ENCODE results near the gene BLOC1S3.
A peak's percentile ranks its signal among the peaks of the same experiment; 100 is the strongest.

Gene BLOC1S3

DNA sequence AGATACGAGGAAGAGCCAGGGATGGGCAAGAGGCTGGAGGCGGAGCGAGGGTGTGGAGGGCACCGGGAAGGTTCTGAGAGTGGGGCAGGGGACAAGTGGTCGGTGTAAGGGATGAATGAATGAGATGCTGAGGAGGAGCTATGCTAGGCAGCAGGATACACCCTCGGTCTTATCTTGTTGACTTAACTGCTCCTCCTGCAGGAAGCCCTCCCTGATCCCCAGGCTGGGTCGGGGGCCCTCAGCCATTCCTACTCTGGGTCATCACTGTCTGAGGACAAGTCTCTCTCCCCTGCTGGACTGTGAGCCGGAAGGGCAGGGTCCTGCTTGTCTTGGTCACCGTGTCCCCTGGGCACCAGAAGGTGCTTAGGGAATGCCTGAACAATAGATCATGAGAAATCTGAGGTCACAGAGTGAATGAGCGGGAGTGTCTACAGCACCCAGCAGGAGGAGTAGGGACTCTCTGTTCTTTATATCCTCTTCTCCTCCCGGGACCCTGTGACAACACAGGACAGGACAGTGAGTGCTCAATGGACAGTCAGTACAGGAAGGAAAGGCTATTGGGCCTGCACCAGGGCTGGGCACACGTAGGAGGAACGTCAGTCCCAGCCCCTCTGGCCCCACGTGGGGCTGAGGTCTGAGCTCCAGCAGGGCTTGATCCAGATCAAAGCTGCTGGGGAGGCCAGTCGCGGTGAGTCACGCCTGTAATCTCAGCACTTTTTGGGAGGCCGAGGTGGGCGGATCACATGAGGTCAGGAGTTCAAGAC, 24.3 kb upstream of the BLOC1S3 start:
- no CpG with 5 or more reads among the region's 19 CpGs for WGBS (ENCODE audit: insufficient coverage, insufficient read length)
- peak overlapping the region; percentile 23; the same call in 1 of the 2 replicates for H3K4me3 ChIP-seq (ENCODE audit: low read length)
- H3K4me1 ChIP-seq (ENCODE audit: control insufficient read depth, insufficient read depth, low read length): peaks cover 12% of the 10 kb centered on the region
- no peak for DNase-seq (ENCODE audit: low read depth, low spot score)
- peaks cover 13% of the 10 kb centered on the region; the same call in 1 of the 2 replicates for H3K27me3 ChIP-seq (ENCODE audit: control insufficient read depth, insufficient read depth, low read length)
- H3K36me3 ChIP-seq (ENCODE audit: control insufficient read depth, insufficient read depth, low read length): no peaks in the 10 kb centered on the region; the same call in 1 of the 2 replicates
- H3K9me3 ChIP-seq (ENCODE audit: control insufficient read depth, insufficient read depth, low read length): no peaks in the 10 kb centered on the region
- H3K27ac ChIP-seq (ENCODE audit: low read length): no peak overlapping the region

DNA sequence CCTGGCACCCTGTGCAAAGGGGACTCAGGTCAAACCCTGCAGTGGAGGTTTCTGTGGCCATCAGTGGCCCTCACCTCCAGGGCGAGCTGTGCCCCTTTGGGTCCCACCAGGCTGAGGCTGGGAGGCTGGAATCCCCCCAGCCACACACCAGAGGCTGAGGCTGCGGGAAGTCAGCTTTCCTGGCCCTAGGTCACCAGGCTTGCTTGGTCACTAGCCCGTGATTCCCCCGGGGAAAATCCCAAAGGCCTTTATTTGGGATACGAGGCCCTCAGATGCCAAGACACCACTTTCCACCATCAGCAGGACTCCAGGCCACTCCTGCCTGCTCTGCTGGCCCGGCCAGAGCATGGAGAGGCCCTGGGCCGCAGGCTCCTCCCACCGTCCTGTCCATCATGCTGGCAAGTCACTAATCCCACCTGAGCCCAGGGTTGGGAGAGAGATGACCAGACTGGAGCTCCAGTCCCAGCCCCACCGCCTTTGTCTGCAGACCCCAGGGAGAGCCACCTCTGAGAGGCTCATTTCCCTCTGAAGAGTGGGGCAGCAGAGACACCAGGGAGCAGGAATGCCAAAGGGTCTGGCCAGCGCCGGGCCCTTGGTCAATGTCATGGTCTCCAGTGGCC, 22.5 kb upstream of the BLOC1S3 start:
- no peak for DNase-seq (ENCODE audit: low read depth, low spot score)
- WGBS (ENCODE audit: insufficient coverage, insufficient read length): no CpG with 5 or more reads among the region's 11 CpGs

DNA sequence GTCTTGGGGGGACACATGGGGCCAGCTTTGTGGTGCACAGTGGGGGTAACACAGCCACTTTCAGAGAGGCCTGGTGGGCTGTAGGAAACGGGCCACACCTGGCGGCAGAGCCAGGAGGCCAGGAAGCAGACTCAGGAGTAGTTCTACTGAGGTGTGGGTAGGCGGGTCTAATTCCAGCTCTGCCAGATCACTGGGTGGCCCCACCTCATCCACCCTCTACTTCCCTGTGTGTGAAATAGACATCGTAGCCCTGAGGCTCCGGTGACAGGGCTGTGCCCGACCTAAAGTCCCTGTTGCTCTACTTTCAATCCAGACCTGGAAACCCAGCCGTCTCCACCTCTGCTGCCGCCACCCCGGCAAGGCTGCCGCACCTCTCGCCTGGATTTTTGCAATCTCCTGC, 21.8 kb upstream of the BLOC1S3 start:
- H3K4me1 ChIP-seq (ENCODE audit: control insufficient read depth, insufficient read depth, low read length): peaks cover 12% of the 10 kb centered on the region
- no CpG with 5 or more reads among the region's 11 CpGs for WGBS (ENCODE audit: insufficient coverage, insufficient read length)
- H3K9me3 ChIP-seq (ENCODE audit: control insufficient read depth, insufficient read depth, low read length): no peaks in the 10 kb centered on the region
- H3K36me3 ChIP-seq (ENCODE audit: control insufficient read depth, insufficient read depth, low read length): no peaks in the 10 kb centered on the region; the same call in 1 of the 2 replicates
- no peak for DNase-seq (ENCODE audit: low read depth, low spot score)
- H3K27me3 ChIP-seq (ENCODE audit: control insufficient read depth, insufficient read depth, low read length): peaks cover 13% of the 10 kb centered on the region; the same call in 1 of the 2 replicates
- H3K27ac ChIP-seq (ENCODE audit: low read length): no peak overlapping the region
- no peak overlapping the region for H3K4me3 ChIP-seq (ENCODE audit: low read length)

More for the DNA sequence above, 22.5 kb upstream of the BLOC1S3 start:
- H3K27me3 ChIP-seq (ENCODE audit: control insufficient read depth, insufficient read depth, low read length): peaks cover 13% of the 10 kb centered on the region; the same call in 1 of the 2 replicates
- no peaks in the 10 kb centered on the region for H3K9me3 ChIP-seq (ENCODE audit: control insufficient read depth, insufficient read depth, low read length)
- no peak overlapping the region for H3K4me3 ChIP-seq (ENCODE audit: low read length)
- H3K4me1 ChIP-seq (ENCODE audit: control insufficient read depth, insufficient read depth, low read length): peaks cover 13% of the 10 kb centered on the region
- H3K27ac ChIP-seq (ENCODE audit: low read length): no peak overlapping the region
- no peaks in the 10 kb centered on the region; the same call in 1 of the 2 replicates for H3K36me3 ChIP-seq (ENCODE audit: control insufficient read depth, insufficient read depth, low read length)

DNA sequence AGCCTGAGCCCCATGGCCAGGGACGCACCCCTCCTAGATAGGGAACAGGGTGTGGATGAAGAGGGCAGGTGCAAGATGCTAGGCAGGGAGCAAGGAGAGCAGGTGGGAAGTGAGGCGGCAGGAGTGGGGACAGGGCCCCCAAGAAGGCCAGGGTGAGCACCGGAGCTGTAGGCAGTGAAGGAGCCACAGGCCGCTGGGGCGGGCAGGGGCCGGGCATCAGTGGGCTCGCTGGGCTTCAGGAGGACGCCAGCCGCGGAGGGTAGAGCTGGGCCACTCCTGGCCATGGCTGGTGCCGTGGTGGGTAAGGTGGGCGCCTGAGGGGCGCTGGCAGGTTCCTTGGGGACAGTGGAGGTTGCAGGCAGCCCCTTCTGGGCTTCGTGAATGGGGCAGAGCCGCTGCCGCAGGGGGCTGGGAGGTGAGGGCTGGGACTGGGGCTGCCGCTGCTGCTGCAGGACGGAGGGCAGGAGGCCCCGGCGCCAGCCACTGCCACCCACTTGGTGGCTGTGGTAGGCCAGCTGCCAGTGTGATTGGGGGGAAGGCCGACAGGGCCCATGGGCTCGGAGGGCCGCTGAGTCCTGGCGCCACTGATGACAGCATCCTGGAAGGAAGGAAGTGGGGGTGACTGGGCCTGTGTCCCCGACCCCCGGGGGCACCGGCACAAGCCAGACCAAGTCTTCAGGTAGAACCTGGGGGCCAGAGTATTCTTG, 19.9 kb upstream of the BLOC1S3 start:
- H3K4me1 ChIP-seq (ENCODE audit: control insufficient read depth, insufficient read depth, low read length): 0 out of 2 replicates have a peak, but pooled peaks cover 4% of the 10 kb centered on the region
- no peak overlapping the region for H3K4me3 ChIP-seq (ENCODE audit: low read length)
- H3K27ac ChIP-seq (ENCODE audit: low read length): no peak overlapping the region
- no CpG with 5 or more reads among the region's 27 CpGs for WGBS (ENCODE audit: insufficient coverage, insufficient read length)
- peaks cover 4% of the 10 kb centered on the region; the same call in 1 of the 2 replicates for H3K27me3 ChIP-seq (ENCODE audit: control insufficient read depth, insufficient read depth, low read length)
- no peaks in the 10 kb centered on the region for H3K36me3 ChIP-seq (ENCODE audit: control insufficient read depth, insufficient read depth, low read length)
- H3K9me3 ChIP-seq (ENCODE audit: control insufficient read depth, insufficient read depth, low read length): no peaks in the 10 kb centered on the region
- no peak for DNase-seq (ENCODE audit: low read depth, low spot score)

DNA sequence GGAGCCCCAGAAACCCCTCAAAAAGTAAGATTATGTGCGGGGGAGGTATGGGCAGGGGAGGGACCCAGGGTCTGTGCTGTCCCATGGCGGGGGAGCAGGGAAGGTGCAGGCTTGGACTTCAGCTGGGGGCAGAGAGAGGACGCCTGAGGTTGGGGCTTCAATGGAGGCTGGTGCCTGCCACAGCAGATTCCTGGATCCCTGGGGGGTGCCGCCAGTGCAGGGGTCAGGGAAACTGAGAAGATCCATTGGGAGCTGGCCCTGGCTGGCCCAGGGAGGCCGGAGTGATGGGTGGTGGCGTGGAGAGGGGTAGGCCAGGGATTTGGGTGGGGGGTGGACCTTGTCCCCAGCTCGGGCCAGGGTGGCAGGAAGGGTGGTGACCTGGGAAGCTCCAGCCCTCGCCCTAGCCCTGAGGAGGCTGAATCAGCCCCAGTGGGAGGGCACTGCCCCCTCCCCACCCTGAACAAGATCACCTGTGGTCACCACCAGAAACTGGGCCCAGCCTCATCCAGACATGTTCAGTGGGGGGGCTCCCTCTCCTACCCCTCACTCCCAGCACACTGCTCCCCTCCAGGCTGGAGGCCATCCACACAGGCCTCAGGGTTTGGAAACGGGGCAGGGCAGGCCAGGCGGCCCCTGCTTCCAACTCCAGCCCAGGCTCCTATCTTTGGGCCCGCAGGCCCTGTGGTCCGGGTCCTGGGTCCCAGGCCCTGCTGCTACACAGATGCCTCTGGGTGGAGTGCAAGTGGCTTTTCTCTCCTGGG, 19.2 kb upstream of the BLOC1S3 start:
- Histone ChIP-seq H3K4me3 (ENCODE audit: low read length) (no peak overlapping the region), H3K4me1 (ENCODE audit: control insufficient read depth, insufficient read depth, low read length) (0 out of 2 replicates have a peak, but pooled peaks cover 1% of the 10 kb centered on the region), H3K9me3 (ENCODE audit: control insufficient read depth, insufficient read depth, low read length) (no peaks in the 10 kb centered on the region), H3K27ac (ENCODE audit: low read length) (no peak overlapping the region), H3K36me3 (ENCODE audit: control insufficient read depth, insufficient read depth, low read length) (no peaks in the 10 kb centered on the region), H3K27me3 (ENCODE audit: control insufficient read depth, insufficient read depth, low read length) (no peaks in the 10 kb centered on the region; the same call in 1 of the 2 replicates)
- no CpG with 5 or more reads among the region's 12 CpGs for WGBS (ENCODE audit: insufficient coverage, insufficient read length)
- no peak for DNase-seq (ENCODE audit: low read depth, low spot score)

DNA sequence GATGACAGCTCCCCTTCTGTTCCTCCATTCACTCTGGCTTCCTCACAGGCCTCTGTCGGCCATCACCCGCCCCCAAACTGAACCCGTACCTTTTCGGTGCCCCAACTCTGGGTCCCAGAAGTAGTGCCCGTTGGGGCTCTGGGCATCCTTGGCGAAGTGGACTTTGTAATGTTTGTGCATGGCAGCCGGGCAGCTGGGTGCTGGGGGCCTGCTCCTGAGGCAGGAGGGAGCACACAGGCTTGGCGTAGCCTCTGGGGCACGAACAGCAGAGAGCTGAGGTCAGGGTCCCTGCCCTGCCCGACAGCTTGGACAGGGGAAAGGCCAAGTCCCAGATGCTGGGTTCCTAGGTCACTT, 18.6 kb upstream of the BLOC1S3 start:
- no peak overlapping the region for H3K27ac ChIP-seq (ENCODE audit: low read length)
- no CpG with 5 or more reads among the region's 10 CpGs for WGBS (ENCODE audit: insufficient coverage, insufficient read length)

DNA sequence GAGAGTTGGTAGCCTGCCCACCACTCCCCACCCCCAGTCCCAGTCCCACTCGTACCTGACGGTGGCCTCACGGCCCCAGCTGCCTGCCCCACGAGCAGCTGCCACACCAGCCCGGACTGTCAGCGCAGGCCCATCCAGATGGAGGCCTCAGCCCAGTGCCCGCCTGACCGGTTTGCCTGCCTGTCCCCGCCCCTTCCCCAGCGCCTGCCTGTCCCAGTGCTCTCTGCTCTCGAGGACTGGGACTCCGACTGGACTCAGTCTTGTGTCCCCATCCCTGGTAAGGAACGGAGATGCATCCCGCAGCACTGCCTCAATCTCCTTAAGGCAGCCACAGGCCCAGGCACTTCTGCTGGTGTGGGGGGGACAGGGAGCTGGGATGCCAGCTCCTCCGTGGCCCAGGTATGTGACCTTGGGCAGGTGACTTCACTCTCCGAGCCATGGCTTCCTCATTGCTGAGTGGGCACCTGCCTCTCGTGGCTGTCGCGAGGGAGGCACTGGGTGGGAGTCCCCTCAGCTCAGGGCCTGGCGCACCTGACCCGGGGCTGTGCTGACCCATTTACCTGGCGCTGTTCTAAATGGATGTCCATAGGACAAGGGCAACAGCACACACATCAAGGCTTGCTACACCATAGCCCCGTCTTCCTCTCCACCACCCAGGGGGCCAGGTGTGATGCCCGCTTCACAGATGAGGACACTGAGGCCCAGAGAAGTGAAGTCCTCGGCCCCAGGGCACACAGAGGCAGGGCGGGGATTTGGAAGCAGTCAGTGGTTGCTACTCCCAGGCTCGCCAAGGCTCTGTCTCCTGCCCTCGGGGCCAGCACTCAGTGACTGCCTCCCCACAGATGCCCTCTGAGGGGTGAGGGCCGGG, 17.5 kb upstream of the BLOC1S3 start, which contains the start of gene NKPD1:
NKPD1 (minus strand) TSS at position 113 of the 868 bp plus-strand sequence. CDS start 832 bp downstream, outside the sequence.
- no peaks in the 10 kb centered on the region for H3K9me3 ChIP-seq (ENCODE audit: control insufficient read depth, insufficient read depth, low read length)
- no peak for DNase-seq (ENCODE audit: low read depth, low spot score)

More for the DNA sequence above, 18.6 kb upstream of the BLOC1S3 start:
- Histone ChIP-seq H3K27me3 (ENCODE audit: control insufficient read depth, insufficient read depth, low read length) (no peaks in the 10 kb centered on the region), H3K36me3 (ENCODE audit: control insufficient read depth, insufficient read depth, low read length) (no peaks in the 10 kb centered on the region), H3K9me3 (ENCODE audit: control insufficient read depth, insufficient read depth, low read length) (no peaks in the 10 kb centered on the region), H3K4me3 (ENCODE audit: low read length) (no peak overlapping the region), H3K4me1 (ENCODE audit: control insufficient read depth, insufficient read depth, low read length) (peaks cover 1% of the 10 kb centered on the region; the same call in 1 of the 2 replicates)
- DNase-seq (ENCODE audit: low read depth, low spot score): no peak

DNA sequence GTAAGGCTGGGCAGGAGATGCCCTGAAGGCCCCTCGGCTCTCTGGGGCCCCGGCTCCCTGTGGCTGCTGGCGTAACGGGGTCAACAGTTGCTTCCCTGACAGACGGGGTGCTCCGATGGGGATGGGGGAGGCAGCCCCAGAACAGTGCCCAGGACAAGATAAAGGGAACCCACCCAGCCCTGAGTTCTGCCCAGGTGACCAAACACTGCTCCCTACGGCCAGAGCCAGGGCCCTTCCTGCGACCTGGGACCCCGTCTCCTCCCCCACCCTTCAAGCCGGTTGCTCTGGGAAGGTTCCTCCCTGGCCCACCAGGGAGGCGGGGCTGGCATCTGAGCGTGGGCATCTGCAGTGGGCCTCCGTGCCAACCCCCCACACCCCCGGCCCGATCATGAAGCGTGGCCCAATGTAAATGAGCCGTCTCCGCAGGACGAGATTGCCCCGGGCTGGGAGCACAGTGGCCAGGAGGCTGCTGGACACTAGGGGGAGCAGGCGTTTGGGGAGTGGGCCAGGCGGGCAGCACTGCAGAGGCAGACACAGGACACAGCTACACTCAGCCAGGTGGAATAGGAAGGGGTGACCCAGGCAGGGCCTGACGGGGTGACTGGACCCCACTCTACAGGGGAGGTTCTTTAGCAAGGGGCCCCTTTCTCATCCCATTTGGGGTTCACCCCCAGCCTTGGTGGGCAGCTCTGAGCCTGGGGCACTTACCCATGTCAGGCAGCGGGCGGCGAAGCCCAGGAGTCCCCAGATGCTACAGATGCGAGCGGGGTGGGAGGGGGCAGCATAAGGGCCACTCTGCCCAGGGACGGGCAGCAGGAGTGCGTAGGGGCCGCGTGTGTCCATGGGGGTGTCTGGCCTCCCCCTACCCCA, 16.6 kb upstream of the BLOC1S3 start:
- no peak overlapping the region for H3K27ac ChIP-seq (ENCODE audit: low read length)
- H3K36me3 ChIP-seq (ENCODE audit: control insufficient read depth, insufficient read depth, low read length): no peaks in the 10 kb centered on the region
- H3K4me1 ChIP-seq (ENCODE audit: control insufficient read depth, insufficient read depth, low read length): peaks cover 5% of the 10 kb centered on the region
- WGBS (ENCODE audit: insufficient coverage, insufficient read length): no CpG with 5 or more reads among the region's 32 CpGs
- no peak overlapping the region for H3K4me3 ChIP-seq (ENCODE audit: low read length)
- no peaks in the 10 kb centered on the region for H3K27me3 ChIP-seq (ENCODE audit: control insufficient read depth, insufficient read depth, low read length)
- DNase-seq (ENCODE audit: low read depth, low spot score): no peak
- no peaks in the 10 kb centered on the region for H3K9me3 ChIP-seq (ENCODE audit: control insufficient read depth, insufficient read depth, low read length)

More for the DNA sequence above, 17.5 kb upstream of the BLOC1S3 start, which contains the start of gene NKPD1:
- no peak within 1 kb of the TSS for H3K4me3 ChIP-seq (ENCODE audit: low read length)
- H3K27me3 ChIP-seq (ENCODE audit: control insufficient read depth, insufficient read depth, low read length): no peaks in the 10 kb centered on the region
- no peaks in the 10 kb centered on the region for H3K36me3 ChIP-seq (ENCODE audit: control insufficient read depth, insufficient read depth, low read length)
- H3K4me1 ChIP-seq (ENCODE audit: control insufficient read depth, insufficient read depth, low read length): peaks cover 1% of the 10 kb centered on the region; the same call in 1 of the 2 replicates
- no CpG with 5 or more reads among the region's 29 CpGs for WGBS (ENCODE audit: insufficient coverage, insufficient read length)
- no peak within 1 kb of the TSS for H3K27ac ChIP-seq (ENCODE audit: low read length)

All from iPS DF 6.9 (cell line).